ENCODE measurements around the gene TDO2. TPM values are rescaled to one million over a fixed set of nuclear protein-coding genes. Genes with fewer than 3 reads are reported as not detected.
"Not testable (repeated sequence)": the region's sequence is repeated elsewhere in the genome, so short reads cannot be mapped to it uniquely, and the experiment has no call there.

The TDO2 gene
- total RNA-seq, 1 donor from 2014 or later, result not detected

- DNase-seq (ENCODE audit: low spot score in 2 of 2) (no peak), FAIRE-seq (no peak)
Observed at GRCh38 chr4:155906554-155907247, 3.2 kb downstream of the TDO2 start.

- DNase-seq (ENCODE audit: low spot score in 2 of 2), result no peak
- FAIRE-seq, result no peak
Observed at GRCh38 chr4:155907556-155907955, 4.1 kb downstream of the TDO2 start.

GRCh38 chr4:155908187-155909139, 5.0 kb downstream of the TDO2 start:
- DNase-seq (ENCODE audit: low spot score in 2 of 2) (no peak), FAIRE-seq (no peak)

- DNase-seq (ENCODE audit: low spot score in 2 of 2) (no peak), FAIRE-seq (no peak)
Observed at GRCh38 chr4:155909615-155910226, 6.2 kb downstream of the TDO2 start.

- DNase-seq (ENCODE audit: low spot score in 2 of 2) (no peak), FAIRE-seq (no peak)
Observed at GRCh38 chr4:155911905-155912304, 8.4 kb downstream of the TDO2 start.

GRCh38 chr4:155914782-155915181, 11.3 kb downstream of the TDO2 start:
- FAIRE-seq (no peak), DNase-seq (ENCODE audit: low spot score in 2 of 2) (no peak)

GRCh38 chr4:155921597-155921996, 18.1 kb downstream of the TDO2 start:
- no peak for DNase-seq (ENCODE audit: low spot score in 2 of 2)
- no peak for FAIRE-seq

- no peak for FAIRE-seq
- no peak for DNase-seq (ENCODE audit: low spot score in 2 of 2)
Observed at GRCh38 chr4:155924637-155925036, 21.1 kb downstream of the TDO2 start.

GRCh38 chr4:155929833-155930232, 26.3 kb downstream of the TDO2 start:
- FAIRE-seq (no peak), DNase-seq (ENCODE audit: low spot score in 2 of 2) (no peak)

- DNase-seq (ENCODE audit: low spot score in 2 of 2), result no peak
- FAIRE-seq, result no peak
Observed at GRCh38 chr4:155930330-155930729, 26.8 kb downstream of the TDO2 start.

- DNase-seq (ENCODE audit: low spot score in 2 of 2), result no peak
- peak; percentile 84 for FAIRE-seq
Observed at GRCh38 chr4:155931634-155932033, 28.1 kb downstream of the TDO2 start.

GRCh38 chr4:155934634-155935033, 31.1 kb downstream of the TDO2 start:
- not testable (repeated sequence) for FAIRE-seq; DNase-seq (ENCODE audit: low spot score in 2 of 2)

- DNase-seq (ENCODE audit: low spot score in 2 of 2), result no peak
- no peak for FAIRE-seq
Observed at GRCh38 chr4:155935389-155935986, 32.0 kb downstream of the TDO2 start.

GRCh38 chr4:155941085-155941790, 37.7 kb downstream of the TDO2 start:
- FAIRE-seq, result no peak
- no peak for DNase-seq (ENCODE audit: low spot score in 2 of 2)

GRCh38 chr4:155941820-155942219, 38.3 kb downstream of the TDO2 start:
- no peak for FAIRE-seq
- no peak for DNase-seq (ENCODE audit: low spot score in 2 of 2)

GRCh38 chr4:155943605-155944291, 40.3 kb downstream of the TDO2 start:
- FAIRE-seq, result no peak
- no peak for DNase-seq (ENCODE audit: low spot score in 2 of 2)

GRCh38 chr4:155944516-155944915, 41.0 kb downstream of the TDO2 start:
- no peak for FAIRE-seq
- DNase-seq (ENCODE audit: low spot score in 2 of 2), result no peak

GRCh38 chr4:155946486-155946885, 43.0 kb downstream of the TDO2 start:
- no peak for FAIRE-seq

GRCh38 chr4:155948541-155948940, 45.0 kb downstream of the TDO2 start:
- DNase-seq (ENCODE audit: low spot score in 2 of 2) (no peak), FAIRE-seq (no peak)

More at GRCh38 chr4:155946486-155946885, 43.0 kb downstream of the TDO2 start:
- no peak for DNase-seq (ENCODE audit: low spot score in 2 of 2)
